ENCODE results near the gene THOC1. TPM values are rescaled to one million over a fixed set of nuclear protein-coding genes. Genes with fewer than 3 reads are reported as not detected.

THOC1 gene
- total and polyA plus RNA-seq, 10 donors = 32.7 to 91.9 (median 52.4) TPM

DNA sequence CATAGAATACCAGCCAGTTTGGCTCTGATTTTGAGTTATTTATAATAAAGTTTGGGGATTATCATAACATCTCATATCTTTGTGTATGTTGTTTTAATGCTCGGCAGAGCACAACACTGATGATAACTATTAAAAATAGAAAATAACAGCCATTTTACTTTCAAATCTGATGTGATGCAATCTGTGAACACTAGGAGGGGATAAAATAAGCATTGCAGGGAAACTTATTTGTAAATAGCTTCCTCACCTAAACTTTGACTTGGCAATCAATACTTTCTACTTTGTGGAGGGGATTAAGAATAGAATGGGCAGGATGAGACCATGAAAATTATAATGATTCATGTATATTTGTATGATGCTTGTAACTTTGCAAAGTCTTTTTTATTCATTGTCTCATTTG lies 55.1 kb downstream of the THOC1 start:
- no peak for DNase-seq
- Histone ChIP-seq H3K36me3 (peaks cover 0 to 97% (median 76%) of the 10 kb centered on the region in 6 donors), H3K4me3 (no peak overlapping the region), H3K27me3 (replicated peaks in 1 of 7) (no peaks in the 10 kb centered on the region), H3K9me3 (no peaks in the 10 kb centered on the region), H3K4me1 (no peaks in the 10 kb centered on the region), H3K27ac (no peak overlapping the region)
- TF ChIP-seq, protein P1, sequence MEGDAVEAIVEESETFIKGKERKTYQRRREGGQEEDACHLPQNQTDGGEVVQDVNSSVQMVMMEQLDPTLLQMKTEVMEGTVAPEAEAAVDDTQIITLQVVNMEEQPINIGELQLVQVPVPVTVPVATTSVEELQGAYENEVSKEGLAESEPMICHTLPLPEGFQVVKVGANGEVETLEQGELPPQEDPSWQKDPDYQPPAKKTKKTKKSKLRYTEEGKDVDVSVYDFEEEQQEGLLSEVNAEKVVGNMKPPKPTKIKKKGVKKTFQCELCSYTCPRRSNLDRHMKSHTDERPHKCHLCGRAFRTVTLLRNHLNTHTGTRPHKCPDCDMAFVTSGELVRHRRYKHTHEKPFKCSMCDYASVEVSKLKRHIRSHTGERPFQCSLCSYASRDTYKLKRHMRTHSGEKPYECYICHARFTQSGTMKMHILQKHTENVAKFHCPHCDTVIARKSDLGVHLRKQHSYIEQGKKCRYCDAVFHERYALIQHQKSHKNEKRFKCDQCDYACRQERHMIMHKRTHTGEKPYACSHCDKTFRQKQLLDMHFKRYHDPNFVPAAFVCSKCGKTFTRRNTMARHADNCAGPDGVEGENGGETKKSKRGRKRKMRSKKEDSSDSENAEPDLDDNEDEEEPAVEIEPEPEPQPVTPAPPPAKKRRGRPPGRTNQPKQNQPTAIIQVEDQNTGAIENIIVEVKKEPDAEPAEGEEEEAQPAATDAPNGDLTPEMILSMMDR (IDR thresholded peaks at IDR 0.05 in 8 of 11, conservative IDR thresholded peaks at IDR 0.05 in 3 of 11) = no peak
- TF ChIP-seq POLR2AphosphoS5 (IDR thresholded peaks at IDR 0.05) (no peak), POLR2A (IDR thresholded peaks at IDR 0.05) (no peak)
- intact Hi-C loops (cut with DNase I; ENCODE audit: low total_unique reads) = no loop called here
- 74 to 94% (median 89%) methylated on average over 1 of the region's 1 CpG for WGBS, 5 donors

GRCh38 chr18:211582-211981 lies 56.3 kb downstream of the THOC1 start:
- Histone ChIP-seq H3K9me3 (no peaks in the 10 kb centered on the region), H3K4me3 (no peak overlapping the region), H3K27me3 (replicated peaks in 1 of 7) (no peaks in the 10 kb centered on the region), H3K36me3 (peaks cover 0 to 96% (median 68%) of the 10 kb centered on the region in 6 donors), H3K4me1 (no peaks in the 10 kb centered on the region), H3K27ac (no peak overlapping the region)
- DNase-seq = no peak
- intact Hi-C loops (cut with DNase I; ENCODE audit: low total_unique reads) = no loop called here
- TF ChIP-seq POLR2A (IDR thresholded peaks at IDR 0.05) (no peak), POLR2AphosphoS5 (IDR thresholded peaks at IDR 0.05) (no peak)
- TF ChIP-seq, protein P1 (IDR thresholded peaks at IDR 0.05 in 8 of 11, conservative IDR thresholded peaks at IDR 0.05 in 3 of 11) = no peak

DNA sequence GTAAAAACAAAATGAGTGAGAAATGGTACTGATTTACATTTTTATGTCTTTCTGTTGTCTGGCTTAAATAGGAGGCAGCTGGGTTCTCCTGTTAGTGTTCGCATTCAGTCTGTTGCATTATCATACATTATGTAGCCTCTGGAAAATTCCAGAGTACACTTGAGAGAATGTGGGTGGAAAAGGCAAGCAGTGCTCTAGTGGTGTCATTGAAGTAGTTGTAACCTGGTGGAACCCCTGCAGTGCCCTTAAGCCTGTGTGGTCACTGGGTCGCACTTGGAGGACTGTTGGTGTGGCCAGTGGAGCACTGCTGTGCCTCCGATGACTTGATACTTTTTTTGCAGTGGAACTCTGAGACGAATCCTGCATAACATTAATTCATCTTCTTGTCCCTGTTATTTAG lies 57.1 kb downstream of the THOC1 start:
- Histone ChIP-seq H3K27ac (no peak overlapping the region), H3K9me3 (no peaks in the 10 kb centered on the region), H3K4me3 (no peak overlapping the region), H3K4me1 (no peaks in the 10 kb centered on the region), H3K27me3 (replicated peaks in 1 of 7) (no peaks in the 10 kb centered on the region), H3K36me3 (peaks cover 0 to 96% (median 67%) of the 10 kb centered on the region in 6 donors)
- TF ChIP-seq POLR2AphosphoS5 (IDR thresholded peaks at IDR 0.05) = no peak
- intact Hi-C loops (cut with DNase I; ENCODE audit: low total_unique reads) = no loop called here
- WGBS, 5 donors = 91 to 98% (median 93%) methylated on average over 4 of the region's 4 CpGs
- no peak for DNase-seq

- TF ChIP-seq, protein P1 (IDR thresholded peaks at IDR 0.05 in 8 of 11, conservative IDR thresholded peaks at IDR 0.05 in 3 of 11) = no peak
- no peak for TF ChIP-seq POLR2AphosphoS5 (IDR thresholded peaks at IDR 0.05)
- no peak for TF ChIP-seq POLR2A (IDR thresholded peaks at IDR 0.05)
- 97 to 100% (median 98%) methylated on average over 1 of the region's 1 CpG for WGBS, 5 donors
- intact Hi-C loops (cut with DNase I; ENCODE audit: low total_unique reads) = no loop called here
- H3K9me3 ChIP-seq = no peaks in the 10 kb centered on the region
- peaks cover 2 to 96% (median 67%) of the 10 kb centered on the region in 6 donors for H3K36me3 ChIP-seq
- no peak for DNase-seq
- H3K27me3 ChIP-seq (replicated peaks in 1 of 7) = no peaks in the 10 kb centered on the region
- H3K4me3 ChIP-seq = no peak overlapping the region
- no peak overlapping the region for H3K27ac ChIP-seq
- no peaks in the 10 kb centered on the region for H3K4me1 ChIP-seq
Observed at GRCh38 chr18:210075-210474, 57.8 kb downstream of the THOC1 start.

DNA sequence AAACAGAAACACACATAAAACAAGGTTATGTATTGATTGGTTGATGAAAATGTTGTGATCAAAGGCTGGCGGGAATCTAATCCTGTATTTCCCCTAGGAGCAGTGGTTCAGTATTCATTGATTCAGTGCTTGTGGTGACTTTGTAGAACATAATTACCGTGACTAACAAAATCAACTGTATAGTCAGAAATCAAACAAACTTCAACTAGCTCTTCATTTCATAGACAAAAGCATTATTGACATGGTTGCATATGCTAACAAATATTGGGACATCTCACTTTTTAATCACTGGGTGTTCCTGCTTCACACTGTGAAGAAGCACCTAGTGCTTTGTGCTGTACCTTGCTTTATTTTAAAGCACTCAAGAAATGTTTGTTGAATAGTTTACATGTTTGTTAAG lies 68.1 kb downstream of the THOC1 start:
- Histone ChIP-seq H3K9me3 (no peaks in the 10 kb centered on the region), H3K27me3 (replicated peaks in 1 of 7) (no peaks in the 10 kb centered on the region), H3K36me3 (peaks cover 4 to 97% (median 54%) of the 10 kb centered on the region in 6 donors), H3K27ac (no peak overlapping the region), H3K4me1 (no peaks in the 10 kb centered on the region), H3K4me3 (no peak overlapping the region)
- TF ChIP-seq POLR2AphosphoS5 (IDR thresholded peaks at IDR 0.05) (no peak), POLR2A (IDR thresholded peaks at IDR 0.05) (no peak)
- TF ChIP-seq, protein P1 (IDR thresholded peaks at IDR 0.05 in 8 of 11, conservative IDR thresholded peaks at IDR 0.05 in 3 of 11) = no peak
- intact Hi-C loops (cut with DNase I; ENCODE audit: low total_unique reads) = no loop called here
- 96 to 100% (median 99%) methylated on average over 2 of the region's 2 CpGs for WGBS, 5 donors
- no peak for DNase-seq

All from spleen (tissue), 11 donors.